GM21367 (cell line): ENCODE measurements around the gene TTC22.

Experiments
- ATAC-seq: cut with Tn5 transposase; IDR thresholded peaks from one replicate; pipeline ENCODE4 v1.9.1; 2021; ENCODE audit not compliant: unreplicated experiment

The TTC22 gene

DNA sequence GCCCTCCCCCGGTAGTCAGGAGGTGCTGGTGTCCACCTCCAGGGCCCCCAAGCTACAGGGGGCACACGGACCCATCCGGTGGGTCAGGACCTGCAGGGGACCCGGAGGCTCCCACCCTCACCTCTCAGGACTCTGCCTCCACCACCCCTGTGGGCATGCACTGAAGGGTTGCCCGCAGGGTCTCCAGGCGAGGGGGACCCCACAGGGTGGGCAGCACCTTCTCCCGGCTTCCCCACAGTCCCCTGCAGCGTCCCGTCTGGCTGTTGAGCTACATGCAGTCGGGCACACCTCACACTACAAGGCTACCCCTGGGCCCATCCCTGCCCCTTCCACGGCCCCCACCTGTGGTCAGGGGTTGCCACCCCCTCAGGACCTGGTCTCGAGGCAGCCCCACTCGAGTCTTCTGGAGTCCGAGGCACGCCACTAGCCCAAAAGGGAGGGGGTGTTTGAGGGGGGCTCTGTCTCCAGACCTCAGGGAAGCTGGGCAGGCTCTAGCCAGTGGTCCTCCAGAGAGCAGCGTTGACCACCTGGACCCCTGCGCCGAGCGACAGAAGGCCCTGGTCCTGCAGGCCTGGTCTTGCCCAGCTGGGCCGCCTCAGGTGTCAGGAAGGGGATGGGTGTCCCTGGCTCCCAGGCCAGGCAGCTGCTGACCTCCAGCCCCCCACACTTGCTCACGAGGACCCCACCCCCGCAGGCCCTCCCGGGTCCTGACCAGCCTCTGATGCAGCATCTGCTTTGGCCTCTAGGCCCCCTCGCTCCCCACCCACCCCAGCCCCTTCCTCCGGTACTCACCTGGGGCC is 46.4 kb downstream of the TTC22 start:
- ATAC-seq: no peak

DNA sequence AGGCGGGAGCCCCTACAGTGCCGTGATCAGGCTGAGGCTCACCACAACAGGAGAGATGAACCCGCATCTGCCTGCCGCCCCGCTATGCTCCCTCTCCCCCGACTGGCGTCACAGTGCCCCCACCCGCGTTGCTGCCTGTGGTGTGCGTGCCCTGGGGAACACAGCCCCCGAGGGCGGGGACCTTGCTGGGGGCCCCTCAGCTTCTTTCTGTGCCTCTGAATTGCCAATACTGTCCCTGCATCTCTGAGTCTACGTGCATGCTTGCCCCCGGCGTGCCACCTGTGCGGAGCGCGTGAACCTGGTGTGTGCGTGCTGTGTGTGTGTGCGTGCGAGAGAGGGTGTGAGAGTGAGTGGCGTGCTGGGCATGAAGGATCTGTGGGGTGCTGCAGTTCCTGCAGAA is 47.1 kb downstream of the TTC22 start:
- ATAC-seq: no peak

DNA sequence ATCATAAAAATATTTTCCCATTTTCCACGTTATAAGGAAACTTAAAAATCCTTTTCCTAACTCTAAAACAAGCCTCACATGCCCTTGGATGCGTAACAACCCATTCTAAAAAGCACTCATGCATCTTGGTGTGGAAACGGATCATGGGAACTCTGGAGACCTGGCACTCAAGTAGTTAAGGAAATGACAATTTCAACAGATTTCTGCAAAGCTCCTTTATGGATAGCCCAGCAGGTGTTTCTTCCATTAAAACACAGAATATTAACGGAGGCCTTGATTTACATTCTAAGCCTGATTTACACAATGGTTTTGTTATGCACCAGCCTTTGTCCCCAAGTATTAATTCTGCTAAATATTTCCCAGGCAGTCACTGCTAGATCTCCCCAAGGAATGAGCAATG is 49.7 kb downstream of the TTC22 start:
- no peak for ATAC-seq

DNA sequence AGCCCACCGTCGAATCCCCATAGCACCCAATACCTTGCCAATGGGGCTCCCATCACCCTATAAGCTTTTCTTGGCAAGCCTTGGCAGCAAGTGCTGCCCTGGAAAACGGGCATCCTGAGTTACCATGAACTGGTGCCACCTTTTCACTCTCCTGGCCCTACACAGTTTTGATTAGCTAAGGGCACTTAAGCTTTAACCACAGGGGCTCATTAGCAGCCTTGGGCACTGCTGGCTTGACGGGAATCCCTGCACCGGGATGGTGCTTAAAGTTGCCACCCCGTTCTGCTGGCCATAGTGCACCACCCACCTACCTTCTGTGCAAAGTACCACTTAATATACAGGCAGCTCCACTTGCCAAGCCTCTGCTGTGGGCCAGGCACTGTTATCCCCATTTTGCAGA is 50.5 kb downstream of the TTC22 start:
- no peak for ATAC-seq

- no peak for ATAC-seq
These were observed 52.9 kb downstream of the TTC22 start for GRCh38 chr1:54748094-54748835.

GRCh38 chr1:54745864-54746263 is 55.3 kb downstream of the TTC22 start:
- no peak for ATAC-seq

DNA sequence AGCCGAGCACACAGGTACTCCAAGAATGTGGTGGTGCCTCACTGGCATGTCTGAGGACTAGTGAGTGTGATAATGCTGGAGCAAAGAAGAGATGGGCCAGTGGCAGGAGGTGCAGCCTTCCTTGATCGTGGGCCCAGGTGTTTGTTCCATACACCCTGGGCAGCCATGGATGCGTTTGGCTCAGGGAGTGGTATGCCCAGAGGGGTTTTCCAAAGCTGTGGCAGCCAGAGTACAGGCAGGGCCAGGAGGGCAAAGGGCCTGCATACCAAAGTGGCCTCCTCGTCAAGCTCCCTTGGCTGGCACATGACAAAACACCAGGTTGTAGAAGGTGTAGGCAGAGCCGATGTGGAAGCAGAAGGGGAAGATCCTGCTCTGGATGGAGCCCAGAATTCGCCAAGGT is 55.8 kb downstream of the TTC22 start:
- no peak for ATAC-seq

- no peak for ATAC-seq
These were observed 56.4 kb downstream of the TTC22 start for GRCh38 chr1:54744696-54745095.

- no peak for ATAC-seq
These were observed 57.5 kb downstream of the TTC22 start for GRCh38 chr1:54743416-54744226.

DNA sequence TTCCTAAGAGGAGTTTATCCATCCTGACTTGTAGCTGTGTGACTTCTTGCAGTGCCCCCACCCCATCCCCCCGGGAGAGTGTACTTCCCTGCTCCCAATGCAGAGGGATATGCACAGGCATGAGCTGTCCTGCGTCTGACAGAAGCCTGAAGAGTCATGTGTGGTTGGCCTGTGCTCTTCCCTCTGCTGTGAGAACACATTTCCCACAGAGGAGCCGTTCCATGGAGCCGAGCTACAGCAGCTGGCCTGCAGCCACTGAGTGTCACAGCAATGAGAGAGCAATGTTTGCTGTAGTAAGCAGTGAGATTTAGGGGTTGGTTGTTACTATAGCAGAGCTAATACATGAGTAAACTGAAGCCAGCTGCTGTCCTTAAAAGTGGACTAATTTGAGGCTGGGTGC is 58.8 kb downstream of the TTC22 start:
- no peak for ATAC-seq

- ATAC-seq: no peak
These were observed 59.6 kb downstream of the TTC22 start for GRCh38 chr1:54741531-54741930.

- ATAC-seq: no peak
These were observed 62.9 kb downstream of the TTC22 start for GRCh38 chr1:54738244-54738643.

- ATAC-seq: no peak
These were observed 64.4 kb downstream of the TTC22 start for GRCh38 chr1:54736685-54737084.
